Astrocyte (in vitro differentiated cells and primary cell): ENCODE results near the gene FAM200B.

ENCODE experiments used
- CTCF ChIP-seq: IDR thresholded peaks from 2 replicates; pipeline ENCODE4 v1.5.1; 2011; ENCODE audit warnings: low read depth, mild to moderate bottlenecking, inconsistent platforms, low read length, moderate library complexity; ENCODE audit not compliant: insufficient read depth
- EZH2 ChIP-seq: IDR thresholded peaks from 2 replicates; pipeline ENCODE4 v1.6.1; 2012; ENCODE audit warnings: mild to moderate bottlenecking, low read length, inconsistent platforms; ENCODE audit not compliant: insufficient read depth

- TF ChIP-seq CTCF (no peak), EZH2 (no peak)
Measured at GRCh38 chr4:15703439-15703838, 21.8 kb downstream of the FAM200B start.
